ENCODE data around the gene ADGRG3.

Gene ADGRG3

GRCh38 chr16:57732714-57733113, 64.6 kb downstream of the ADGRG3 start:
- H3K4me2 ChIP-seq (ENCODE audit: low read length): no peak overlapping the region
- H3K79me2 ChIP-seq (ENCODE audit: low read length): no peaks in the 10 kb centered on the region; the same call in 1 of the 2 replicates
- no peak overlapping the region for H3K4me3 ChIP-seq (ENCODE audit: low read length)
- H3K27me3 ChIP-seq (ENCODE audit: low read depth, low read length): no peaks in the 10 kb centered on the region
- no peak overlapping the region for H3K27ac ChIP-seq (ENCODE audit: low read length)
- no peaks in the 10 kb centered on the region for H3K9me3 ChIP-seq (ENCODE audit: insufficient read depth, low read length)
- no peak overlapping the region for H3K9ac ChIP-seq (ENCODE audit: low read length)
- TF ChIP-seq, protein P1, sequence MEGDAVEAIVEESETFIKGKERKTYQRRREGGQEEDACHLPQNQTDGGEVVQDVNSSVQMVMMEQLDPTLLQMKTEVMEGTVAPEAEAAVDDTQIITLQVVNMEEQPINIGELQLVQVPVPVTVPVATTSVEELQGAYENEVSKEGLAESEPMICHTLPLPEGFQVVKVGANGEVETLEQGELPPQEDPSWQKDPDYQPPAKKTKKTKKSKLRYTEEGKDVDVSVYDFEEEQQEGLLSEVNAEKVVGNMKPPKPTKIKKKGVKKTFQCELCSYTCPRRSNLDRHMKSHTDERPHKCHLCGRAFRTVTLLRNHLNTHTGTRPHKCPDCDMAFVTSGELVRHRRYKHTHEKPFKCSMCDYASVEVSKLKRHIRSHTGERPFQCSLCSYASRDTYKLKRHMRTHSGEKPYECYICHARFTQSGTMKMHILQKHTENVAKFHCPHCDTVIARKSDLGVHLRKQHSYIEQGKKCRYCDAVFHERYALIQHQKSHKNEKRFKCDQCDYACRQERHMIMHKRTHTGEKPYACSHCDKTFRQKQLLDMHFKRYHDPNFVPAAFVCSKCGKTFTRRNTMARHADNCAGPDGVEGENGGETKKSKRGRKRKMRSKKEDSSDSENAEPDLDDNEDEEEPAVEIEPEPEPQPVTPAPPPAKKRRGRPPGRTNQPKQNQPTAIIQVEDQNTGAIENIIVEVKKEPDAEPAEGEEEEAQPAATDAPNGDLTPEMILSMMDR (IDR thresholded peaks at IDR 0.05; ENCODE audit: low read depth, low read length): no peak
- no peak for TF ChIP-seq EZH2phosphoT487 (IDR thresholded peaks at IDR 0.05; ENCODE audit: low read depth)
- H2AFZ ChIP-seq (ENCODE audit: low read depth, low read length): no peak overlapping the region
- H4K20me1 ChIP-seq (ENCODE audit: insufficient read depth, low read length): no peaks in the 10 kb centered on the region
- H3K36me3 ChIP-seq (replicated peaks; ENCODE audit: low read depth, low read length): no peaks in the 10 kb centered on the region
- H3K4me1 ChIP-seq (ENCODE audit: low read length): peaks cover 9% of the 10 kb centered on the region; the same call in 1 of the 2 replicates

- no peaks in the 10 kb centered on the region for H4K20me1 ChIP-seq (ENCODE audit: insufficient read depth, low read length)
- H2AFZ ChIP-seq (ENCODE audit: low read depth, low read length): peak overlapping the region; percentile 82; the same call in 1 of the 2 replicates
- TF ChIP-seq EZH2phosphoT487 (IDR thresholded peaks at IDR 0.05; ENCODE audit: low read depth): no peak
- TF ChIP-seq, protein P1 (IDR thresholded peaks at IDR 0.05; ENCODE audit: low read depth, low read length): no peak
Observed at GRCh38 chr16:57734308-57734924, 66.3 kb downstream of the ADGRG3 start.

DNA sequence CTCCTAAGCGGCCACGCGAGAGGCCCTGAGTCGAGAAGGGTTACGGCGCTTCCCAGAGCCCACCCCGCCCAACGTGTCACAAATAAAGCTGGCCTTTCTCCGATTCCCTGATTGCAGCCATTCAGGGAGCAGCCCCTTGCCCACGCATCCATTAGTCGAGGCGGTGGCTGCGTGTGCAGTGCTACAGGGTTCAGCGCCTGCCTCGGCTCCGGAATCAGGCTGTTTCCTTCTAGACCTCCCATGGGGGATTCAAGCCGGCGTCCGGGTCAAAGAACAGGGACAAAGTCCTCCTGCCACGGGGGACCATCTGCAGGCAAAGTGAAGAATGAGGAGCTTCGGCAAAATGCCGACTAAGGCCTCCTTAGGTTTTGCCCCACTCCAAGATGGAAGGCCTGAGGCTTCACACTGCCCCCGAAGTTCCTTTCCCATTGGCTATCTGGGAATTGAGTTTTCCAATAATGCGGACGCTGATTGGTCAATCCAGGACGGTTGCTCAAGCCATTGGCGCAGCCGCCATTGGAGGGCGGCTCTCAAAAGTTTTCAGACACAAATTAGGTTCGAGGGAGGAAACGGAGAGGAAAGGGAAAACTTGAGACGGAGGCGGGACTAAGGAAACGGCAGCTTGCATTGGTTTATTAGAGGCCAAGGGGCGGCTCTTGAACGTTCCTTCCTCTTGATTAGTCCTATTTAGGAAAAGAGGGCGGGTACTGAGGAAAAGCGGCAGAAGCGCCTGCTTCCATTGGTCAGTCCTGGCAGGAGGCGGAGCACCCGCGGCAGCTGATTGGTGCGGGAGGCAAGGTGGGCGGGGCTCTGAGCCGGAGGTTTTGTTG, 67.0 kb downstream of the ADGRG3 start:
- Histone ChIP-seq H3K9ac (ENCODE audit: low read length) (peak overlapping the region; percentile 82), H3K27ac (ENCODE audit: low read length) (peak overlapping the region; percentile 48), H3K79me2 (ENCODE audit: low read length) (no peaks in the 10 kb centered on the region; the same call in 1 of the 2 replicates), H3K27me3 (ENCODE audit: low read depth, low read length) (no peaks in the 10 kb centered on the region), H3K4me3 (ENCODE audit: low read length) (peak overlapping the region; percentile 83), H3K4me2 (ENCODE audit: low read length) (peak overlapping the region; percentile 96), H3K4me1 (ENCODE audit: low read length) (peaks cover 9% of the 10 kb centered on the region; the same call in 1 of the 2 replicates), H4K20me1 (ENCODE audit: insufficient read depth, low read length) (no peaks in the 10 kb centered on the region), H3K9me3 (ENCODE audit: insufficient read depth, low read length) (no peaks in the 10 kb centered on the region), H2AFZ (ENCODE audit: low read depth, low read length) (peak overlapping the region; percentile 82), H3K36me3 (replicated peaks; ENCODE audit: low read depth, low read length) (no peaks in the 10 kb centered on the region)
- TF ChIP-seq, protein P1 (IDR thresholded peaks at IDR 0.05; ENCODE audit: low read depth, low read length): no peak
- TF ChIP-seq EZH2phosphoT487 (IDR thresholded peaks at IDR 0.05; ENCODE audit: low read depth): no peak

More at GRCh38 chr16:57734308-57734924, 66.3 kb downstream of the ADGRG3 start:
- Histone ChIP-seq H3K36me3 (replicated peaks; ENCODE audit: low read depth, low read length) (no peaks in the 10 kb centered on the region), H3K9ac (ENCODE audit: low read length) (peak overlapping the region; percentile 82), H3K27me3 (ENCODE audit: low read depth, low read length) (no peaks in the 10 kb centered on the region), H3K27ac (ENCODE audit: low read length) (peak overlapping the region; percentile 48; the same call in 1 of the 2 replicates), H3K79me2 (ENCODE audit: low read length) (no peaks in the 10 kb centered on the region; the same call in 1 of the 2 replicates), H3K9me3 (ENCODE audit: insufficient read depth, low read length) (no peaks in the 10 kb centered on the region), H3K4me2 (ENCODE audit: low read length) (peak overlapping the region; percentile 63), H3K4me3 (ENCODE audit: low read length) (peak overlapping the region; percentile 83), H3K4me1 (ENCODE audit: low read length) (peaks cover 9% of the 10 kb centered on the region; the same call in 1 of the 2 replicates)
